ENCODE data around the gene TBX1. TPM values are rescaled to one million over a fixed set of nuclear protein-coding genes. Genes with fewer than 3 reads are reported as not detected.

TBX1 gene
- total RNA-seq, 1 experiment from 2014 or later: 0.74 TPM

GRCh38 chr22:19773470-19774040 lies 13.0 kb downstream of the TBX1 start:
- BruUV-seq (replicated peaks): no TSS peak
- Histone ChIP-seq H2AFZ (no peak overlapping the region), H3K4me2 (no peak overlapping the region), H3K27ac (no peak overlapping the region), H3F3A (ENCODE audit: insufficient read depth, low read depth) (no peaks in the 10 kb centered on the region), H3K9me3 (ENCODE audit: insufficient read depth, low read depth) (no peaks in the 10 kb centered on the region), H3K9me2 (ENCODE audit: insufficient read depth) (no peaks in the 10 kb centered on the region), H3K79me2 (ENCODE audit: low read depth) (no peaks in the 10 kb centered on the region), H3K4me3 (no peak overlapping the region), H4K20me1 (ENCODE audit: insufficient read depth) (no peaks in the 10 kb centered on the region), H3K27me3 (ENCODE audit: insufficient read depth, low read depth) (no peaks in the 10 kb centered on the region), H3K4me1 (replicated peaks; ENCODE audit: insufficient read depth) (no peaks in the 10 kb centered on the region), H3K36me3 (ENCODE audit: low read depth) (no peaks in the 10 kb centered on the region)
- intact Hi-C loops (cut with micrococcal nuclease; ENCODE audit: unreplicated experiment): no loop called here
- no peak for DNase-seq
- POLR2A ChIA-PET (ENCODE audit: unreplicated experiment): interaction anchor here (0.5 to 0.6 kb wide), 2 partner anchors 75 to 727 kb away, joined by 3 read pairs; no protein-coding TSS in a partner anchor
- TF ChIP-seq CTCF (conservative IDR thresholded peaks at IDR 0.05) (no peak), EZH2 (IDR thresholded peaks at IDR 0.05; ENCODE audit: low read depth) (no peak)
- CTCF ChIA-PET: no interaction called here

- Histone ChIP-seq H3K4me1 (replicated peaks; ENCODE audit: insufficient read depth) (no peaks in the 10 kb centered on the region), H3F3A (ENCODE audit: insufficient read depth, low read depth) (no peaks in the 10 kb centered on the region), H2AFZ (no peak overlapping the region), H4K20me1 (ENCODE audit: insufficient read depth) (no peaks in the 10 kb centered on the region), H3K4me2 (no peak overlapping the region), H3K36me3 (ENCODE audit: low read depth) (no peaks in the 10 kb centered on the region), H3K79me2 (ENCODE audit: low read depth) (no peaks in the 10 kb centered on the region), H3K9me3 (ENCODE audit: insufficient read depth, low read depth) (no peaks in the 10 kb centered on the region), H3K4me3 (no peak overlapping the region), H3K9me2 (ENCODE audit: insufficient read depth) (no peaks in the 10 kb centered on the region), H3K27ac (no peak overlapping the region), H3K27me3 (ENCODE audit: insufficient read depth, low read depth) (no peaks in the 10 kb centered on the region)
- ChIA-PET CTCF (no interaction called here), POLR2A (ENCODE audit: unreplicated experiment) (interaction anchor here (0.7 kb wide), 1 partner anchor 67 kb away, joined by 3 read pairs; no protein-coding TSS in a partner anchor)
- BruUV-seq (replicated peaks): no TSS peak
- intact Hi-C loops (cut with micrococcal nuclease; ENCODE audit: unreplicated experiment): no loop called here
- no peak for DNase-seq
- TF ChIP-seq EZH2 (IDR thresholded peaks at IDR 0.05; ENCODE audit: low read depth) (no peak), CTCF (conservative IDR thresholded peaks at IDR 0.05) (no peak)
These were observed 14.1 kb downstream of the TBX1 start for GRCh38 chr22:19774628-19775027.

- H3K9me3 ChIP-seq (ENCODE audit: insufficient read depth, low read depth): no peaks in the 10 kb centered on the region
- H3K36me3 ChIP-seq (ENCODE audit: low read depth): no peaks in the 10 kb centered on the region
- TF ChIP-seq EZH2 (IDR thresholded peaks at IDR 0.05; ENCODE audit: low read depth): no peak
- no peak for TF ChIP-seq CTCF (conservative IDR thresholded peaks at IDR 0.05)
- DNase-seq: no peak
- intact Hi-C loops (cut with micrococcal nuclease; ENCODE audit: unreplicated experiment): no loop called here
- H3K27me3 ChIP-seq (ENCODE audit: insufficient read depth, low read depth): no peaks in the 10 kb centered on the region
- no peak overlapping the region for H2AFZ ChIP-seq
- POLR2A ChIA-PET (ENCODE audit: unreplicated experiment): no interaction called here
- no peak overlapping the region for H3K4me2 ChIP-seq
- H3K79me2 ChIP-seq (ENCODE audit: low read depth): no peaks in the 10 kb centered on the region
- H3K9me2 ChIP-seq (ENCODE audit: insufficient read depth): no peaks in the 10 kb centered on the region
- H3K4me3 ChIP-seq: no peak overlapping the region
- no peaks in the 10 kb centered on the region for H4K20me1 ChIP-seq (ENCODE audit: insufficient read depth)
- no TSS peak for BruUV-seq (replicated peaks)
- H3K27ac ChIP-seq: no peak overlapping the region
- CTCF ChIA-PET: no interaction called here
- H3K4me1 ChIP-seq (replicated peaks; ENCODE audit: insufficient read depth): no peaks in the 10 kb centered on the region
- no peaks in the 10 kb centered on the region for H3F3A ChIP-seq (ENCODE audit: insufficient read depth, low read depth)
These were observed 15.1 kb downstream of the TBX1 start for GRCh38 chr22:19775496-19776325.
